ENCODE measurements around the gene MAGI1.

Gene MAGI1

DNA sequence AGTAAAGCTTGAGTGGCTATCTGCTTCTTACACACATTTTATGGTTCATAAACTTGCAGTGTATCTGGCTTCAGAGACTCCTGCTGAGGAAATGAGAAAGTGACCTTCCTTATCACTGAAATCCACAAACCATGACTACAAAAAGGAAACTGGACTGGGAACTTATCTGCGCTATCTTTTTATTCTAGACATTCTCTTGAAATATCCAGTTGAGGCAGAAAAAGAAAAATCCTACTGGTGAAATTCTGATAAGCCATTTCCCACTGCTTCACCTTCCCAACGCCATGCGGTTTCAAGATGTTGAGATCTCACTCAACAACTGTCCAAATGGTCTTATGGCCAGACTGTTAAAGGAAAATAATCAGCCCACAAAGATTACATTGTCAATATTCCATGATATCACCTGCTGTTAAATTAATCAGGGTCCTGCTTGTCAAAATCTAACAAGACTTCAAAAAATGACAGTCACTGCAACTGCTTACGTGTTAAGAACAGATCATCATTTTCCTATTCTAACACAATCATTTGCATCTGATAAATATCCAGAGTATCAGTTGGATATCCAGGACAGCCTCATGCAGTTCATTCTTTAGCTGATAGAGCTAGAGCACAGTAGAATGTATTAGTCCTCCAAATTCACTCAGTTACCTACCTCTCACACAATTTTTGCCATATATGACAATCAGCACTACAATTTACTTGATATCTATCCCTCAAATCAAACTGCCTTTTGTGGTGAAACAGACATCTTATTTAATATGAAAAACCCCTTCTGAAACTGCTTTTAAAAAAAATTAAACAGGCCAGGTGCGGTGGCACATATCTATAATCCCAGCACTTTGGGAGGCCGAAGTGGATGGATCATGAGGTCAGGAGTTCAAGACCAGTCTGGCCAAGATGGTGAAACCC lies 538.1 kb downstream of the MAGI1 start:
- H3K4me3 ChIP-seq = no peak overlapping the region
- no peaks in the 10 kb centered on the region for H3K9me3 ChIP-seq
- no peak overlapping the region for H3K27ac ChIP-seq
- no peaks in the 10 kb centered on the region for H3K4me1 ChIP-seq
- no peak for DNase-seq
- H3K27me3 ChIP-seq = no peaks in the 10 kb centered on the region
- intact Hi-C loops (cut with DNase I; ENCODE audit: low total_unique reads) = no loop called here
- H3K36me3 ChIP-seq = no peaks in the 10 kb centered on the region
- TF ChIP-seq CTCF (IDR thresholded peaks at IDR 0.05) = no peak

- no peak for TF ChIP-seq CTCF (IDR thresholded peaks at IDR 0.05)
- no peak for DNase-seq
- Histone ChIP-seq H3K27ac (no peak overlapping the region), H3K4me3 (no peak overlapping the region), H3K4me1 (no peaks in the 10 kb centered on the region), H3K27me3 (no peaks in the 10 kb centered on the region), H3K9me3 (no peaks in the 10 kb centered on the region), H3K36me3 (no peaks in the 10 kb centered on the region)
- intact Hi-C loops (cut with DNase I; ENCODE audit: low total_unique reads) = no loop called here
These were observed 540.9 kb downstream of the MAGI1 start for GRCh38 chr3:65497846-65498245.

DNA sequence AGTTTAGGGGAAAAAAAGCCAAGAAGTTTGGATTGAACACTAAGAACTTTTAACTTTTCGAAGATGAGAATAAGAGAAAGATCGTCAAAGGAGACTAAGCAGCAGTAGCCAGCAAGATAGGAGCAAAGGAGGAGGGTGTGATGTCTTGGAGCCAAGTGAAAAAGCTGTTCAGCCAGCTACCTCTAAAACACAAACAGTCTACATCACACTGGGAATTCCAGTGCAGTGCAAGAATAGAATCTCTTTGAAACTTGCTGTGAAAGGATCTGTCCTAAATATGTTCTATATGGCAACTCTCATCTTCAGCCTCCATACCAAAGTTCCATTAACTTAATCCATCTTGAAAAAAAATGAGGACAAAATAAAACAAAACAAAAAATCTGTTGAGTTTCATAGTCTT lies 541.5 kb downstream of the MAGI1 start:
- Histone ChIP-seq H3K27me3 (no peaks in the 10 kb centered on the region), H3K4me3 (no peak overlapping the region), H3K9me3 (no peaks in the 10 kb centered on the region), H3K36me3 (peaks cover 0 to 4% (median 0%) of the 10 kb centered on the region in 3 donors), H3K27ac (no peak overlapping the region), H3K4me1 (no peaks in the 10 kb centered on the region)
- TF ChIP-seq CTCF (IDR thresholded peaks at IDR 0.05) = no peak
- no peak for DNase-seq
- intact Hi-C loops (cut with DNase I; ENCODE audit: low total_unique reads) = no loop called here

DNA sequence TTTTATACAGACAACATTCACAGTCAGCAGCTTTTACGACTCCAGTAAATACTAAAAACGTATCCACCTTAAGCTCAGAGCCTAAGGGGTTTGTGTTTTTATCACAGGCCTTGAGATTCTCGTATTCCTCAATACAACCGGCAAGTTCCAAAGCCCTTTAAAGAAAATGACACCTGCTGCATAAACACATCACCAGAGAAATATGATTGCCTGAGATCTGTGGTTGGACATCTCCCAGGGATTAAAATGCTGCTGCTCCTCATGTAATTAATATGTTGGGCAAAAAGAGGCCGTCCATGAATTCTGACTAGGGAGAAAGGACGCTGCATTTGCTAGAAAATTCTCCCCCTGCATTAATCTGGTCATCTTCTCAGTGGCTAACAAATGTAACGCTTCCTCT lies 544.8 kb downstream of the MAGI1 start:
- no peak for DNase-seq
- no peak for TF ChIP-seq CTCF (IDR thresholded peaks at IDR 0.05)
- no peaks in the 10 kb centered on the region for H3K27me3 ChIP-seq
- no peak overlapping the region for H3K27ac ChIP-seq
- no peak overlapping the region for H3K4me3 ChIP-seq
- no peaks in the 10 kb centered on the region for H3K9me3 ChIP-seq
- H3K4me1 ChIP-seq = no peaks in the 10 kb centered on the region
- H3K36me3 ChIP-seq = peaks cover 0 to 12% (median 0%) of the 10 kb centered on the region in 3 donors
- intact Hi-C loops (cut with DNase I; ENCODE audit: low total_unique reads) = no loop called here

DNA sequence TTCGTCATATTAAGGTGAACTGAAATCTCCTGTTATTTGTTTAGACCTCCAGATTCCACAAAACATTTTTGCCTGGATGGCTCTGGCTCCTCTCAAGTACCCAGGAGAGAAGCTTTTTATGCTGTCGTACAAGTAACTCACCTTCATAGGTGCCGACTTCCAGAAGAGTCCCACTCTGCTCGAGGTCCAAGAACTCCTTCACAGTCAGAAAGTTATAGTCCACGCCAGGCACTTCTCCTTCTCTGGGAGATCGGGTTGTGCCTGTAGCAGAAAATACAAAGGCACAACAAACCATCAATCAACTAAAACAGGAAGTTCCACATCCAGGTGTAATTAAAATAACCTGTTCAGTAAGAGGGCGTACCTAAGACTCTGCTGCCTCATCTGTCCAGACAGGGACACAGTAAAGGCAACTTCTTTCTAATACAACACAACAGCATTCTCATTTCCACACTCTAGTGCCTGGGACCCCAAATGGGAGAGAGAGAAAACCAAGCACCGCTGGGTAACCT lies 545.3 kb downstream of the MAGI1 start:
- no peak for DNase-seq

More for the DNA sequence above, 545.3 kb downstream of the MAGI1 start:
- Histone ChIP-seq H3K4me3 (no peak overlapping the region), H3K36me3 (peaks cover 0 to 12% (median 0%) of the 10 kb centered on the region in 3 donors), H3K27ac (no peak overlapping the region), H3K9me3 (no peaks in the 10 kb centered on the region), H3K4me1 (no peaks in the 10 kb centered on the region), H3K27me3 (no peaks in the 10 kb centered on the region)
- intact Hi-C loops (cut with DNase I; ENCODE audit: low total_unique reads) = no loop called here
- TF ChIP-seq CTCF (IDR thresholded peaks at IDR 0.05) = no peak

All from tibial artery (tissue), 4 donors.